Neural progenitor cell (in vitro differentiated cells): ENCODE results near the gene LAMB1. TPM values are rescaled to one million over a fixed set of nuclear protein-coding genes. Genes with fewer than 3 reads are reported as not detected.

Experiments
- DNase-seq: peaks from one replicate; pipeline ENCODE4 v3.0.0-alpha.2; 2016; ENCODE audit warnings: low spot score
- H2AFZ ChIP-seq: fragments of 200-600 bp; sonication (generic); replicated peaks from 2 replicates; pipeline ENCODE4 v1.6.1; 2016; ENCODE audit warnings: antibody characterized with exemption
- H3F3A ChIP-seq: fragments of 200-600 bp; sonication (generic); 2 replicates; pipeline ENCODE4 v1.6.1; 2016; ENCODE audit warnings: antibody characterized with exemption, low read depth
- H3K27ac ChIP-seq: fragments of 200-600 bp; sonication (generic); 2 replicates; pipeline ENCODE4 v1.5.1; 2016; ENCODE audit warnings: mild to moderate bottlenecking
- H3K27me3 ChIP-seq: fragments of 200-600 bp; sonication (generic); 2 replicates; pipeline ENCODE4 v1.6.1; 2016; ENCODE audit warnings: mild to moderate bottlenecking, moderate library complexity
- H3K36me3 ChIP-seq: fragments of 200-600 bp; sonication (generic); 2 replicates; pipeline ENCODE4 v1.5.1; 2016
- H3K4me1 ChIP-seq: fragments of 200-600 bp; sonication (generic); 2 replicates; pipeline ENCODE4 v1.6.1; 2016; ENCODE audit warnings: mixed run types
- H3K4me2 ChIP-seq: fragments of 200-600 bp; sonication (generic); 2 replicates; pipeline ENCODE4 v1.6.1; 2016
- H3K4me3 ChIP-seq: fragments of 200-600 bp; sonication (generic); 2 replicates; pipeline ENCODE4 v1.5.1; 2016
- H3K79me2 ChIP-seq: fragments of 200-600 bp; sonication (generic); 2 replicates; pipeline ENCODE4 v1.6.1; 2016; ENCODE audit warnings: low read depth
- H3K9ac ChIP-seq: fragments of 200-600 bp; sonication (generic); 2 replicates; pipeline ENCODE4 v1.6.1; 2016
- H3K9me3 ChIP-seq: fragments of 200-600 bp; sonication (generic); 2 replicates; pipeline ENCODE4 v1.5.1; 2016; ENCODE audit warnings: low read depth
- H4K20me1 ChIP-seq: fragments of 200-600 bp; sonication (generic); 2 replicates; pipeline ENCODE4 v1.6.1; 2016; ENCODE audit warnings: low read depth
- H3K27ac Mint-ChIP-seq: 3 replicates; pipeline ENCODE4 v1.8.0; 2021; ENCODE audit warnings: mixed read lengths
- H3K27me3 Mint-ChIP-seq: 2 replicates; pipeline ENCODE4 v1.8.0; 2022; ENCODE audit warnings: low read depth, mild to moderate bottlenecking, inconsistent platforms, moderate library complexity, mixed read lengths; ENCODE audit not compliant: insufficient read depth
- H3K36me3 Mint-ChIP-seq: 3 replicates; pipeline ENCODE4 v1.8.0; 2021; ENCODE audit warnings: mixed read lengths
- H3K4me1 Mint-ChIP-seq: 3 replicates; pipeline ENCODE4 v1.8.0; 2021; ENCODE audit warnings: mixed read lengths
- H3K4me3 Mint-ChIP-seq: 3 replicates; pipeline ENCODE4 v1.8.0; 2021; ENCODE audit warnings: mild to moderate bottlenecking, moderate library complexity, mixed read lengths
- H3K9me3 Mint-ChIP-seq: 3 replicates; pipeline ENCODE4 v1.8.0; 2020; ENCODE audit warnings: mixed read lengths
- EZH2 ChIP-seq: fragments of 200-600 bp; sonication (generic); IDR thresholded peaks from 2 replicates; pipeline ENCODE4 v1.6.1; 2017; ENCODE audit warnings: antibody characterized with exemption, mild to moderate bottlenecking, moderate library complexity
- EZH2phosphoT487 ChIP-seq: fragments of 200-600 bp; sonication (generic); IDR thresholded peaks from 2 replicates; pipeline ENCODE4 v1.6.1; 2017; ENCODE audit warnings: antibody characterized with exemption
- total RNA-seq: library from RNA; depleted of rRNA; stranded (reverse); fragments of >200 nt; gene quantifications from 2 replicates; pipeline ENCODE4 v1.2.3, GENCODE V29; 2015; ENCODE audit warnings: low replicate concordance
- TF ChIP-seq, protein P1 (sequence below): fragments of 200-600 bp; sonication (generic); IDR thresholded peaks from 2 replicates; pipeline ENCODE4 v1.5.1; 2017; ENCODE audit warnings: antibody characterized with exemption, mild to moderate bottlenecking

LAMB1 gene
- total RNA-seq, 1 donor from 2014 or later = 87.7 TPM

DNA sequence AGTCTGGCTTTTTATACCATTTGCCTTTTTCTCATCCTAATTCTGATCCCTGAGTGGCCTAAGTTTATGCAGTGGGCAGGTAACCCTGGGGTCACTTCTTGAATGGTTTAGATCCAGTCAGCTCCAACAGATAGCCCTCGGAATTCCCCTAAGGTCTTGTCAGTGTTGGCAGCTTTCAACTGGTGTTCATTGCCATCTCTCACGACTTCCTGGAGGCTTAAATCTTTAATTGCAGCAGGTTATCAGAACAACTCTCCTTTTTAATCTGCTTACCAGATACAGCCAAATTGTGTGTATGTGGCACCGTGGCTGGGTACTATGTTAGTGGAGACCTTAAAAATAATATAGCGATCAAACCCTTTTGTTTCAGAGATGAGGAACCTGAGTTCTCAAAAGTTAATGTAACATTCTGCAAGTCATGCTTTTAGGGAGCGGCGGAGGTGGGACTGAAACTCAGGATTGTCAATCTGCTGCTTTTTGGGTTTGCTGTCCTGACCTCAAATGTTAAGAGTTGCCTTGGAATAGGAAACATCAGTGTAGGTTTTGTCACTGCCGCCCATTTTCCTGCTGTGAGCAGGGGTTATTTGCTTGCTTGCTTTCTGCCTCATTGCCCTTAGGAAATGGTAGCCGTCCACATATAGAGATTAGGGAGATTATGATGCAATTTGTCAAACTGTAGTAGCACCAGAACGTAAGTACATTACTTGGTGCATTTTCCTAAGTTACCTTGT is 111.2 kb downstream of the LAMB1 start:
- Histone ChIP-seq H3K36me3 (no peaks in the 10 kb centered on the region), H4K20me1 (peaks cover 50% of the 10 kb centered on the region), H3K4me2 (peak overlapping the region; percentile 90), H3K9me3 (no peaks in the 10 kb centered on the region), H3K4me1 (peaks cover 15% of the 10 kb centered on the region), H2AFZ (peak overlapping the region; percentile 58), H3K27ac (peak overlapping the region; percentile 29), H3K27me3 (no peaks in the 10 kb centered on the region), H3K79me2 (peaks cover 56% of the 10 kb centered on the region), H3K9ac (peak overlapping the region; percentile 38), H3F3A (no peaks in the 10 kb centered on the region), H3K4me3 (peak overlapping the region; percentile 64)
- Mint-ChIP-seq H3K4me1 (peaks cover 26% of the 10 kb centered on the region), H3K36me3 (peaks cover 18% of the 10 kb centered on the region), H3K4me3 (peak overlapping the region; percentile 99), H3K9me3 (no peaks in the 10 kb centered on the region), H3K27me3 (no peaks in the 10 kb centered on the region), H3K27ac (peak overlapping the region; percentile 74)
- DNase-seq = no peak
- TF ChIP-seq, protein P1, sequence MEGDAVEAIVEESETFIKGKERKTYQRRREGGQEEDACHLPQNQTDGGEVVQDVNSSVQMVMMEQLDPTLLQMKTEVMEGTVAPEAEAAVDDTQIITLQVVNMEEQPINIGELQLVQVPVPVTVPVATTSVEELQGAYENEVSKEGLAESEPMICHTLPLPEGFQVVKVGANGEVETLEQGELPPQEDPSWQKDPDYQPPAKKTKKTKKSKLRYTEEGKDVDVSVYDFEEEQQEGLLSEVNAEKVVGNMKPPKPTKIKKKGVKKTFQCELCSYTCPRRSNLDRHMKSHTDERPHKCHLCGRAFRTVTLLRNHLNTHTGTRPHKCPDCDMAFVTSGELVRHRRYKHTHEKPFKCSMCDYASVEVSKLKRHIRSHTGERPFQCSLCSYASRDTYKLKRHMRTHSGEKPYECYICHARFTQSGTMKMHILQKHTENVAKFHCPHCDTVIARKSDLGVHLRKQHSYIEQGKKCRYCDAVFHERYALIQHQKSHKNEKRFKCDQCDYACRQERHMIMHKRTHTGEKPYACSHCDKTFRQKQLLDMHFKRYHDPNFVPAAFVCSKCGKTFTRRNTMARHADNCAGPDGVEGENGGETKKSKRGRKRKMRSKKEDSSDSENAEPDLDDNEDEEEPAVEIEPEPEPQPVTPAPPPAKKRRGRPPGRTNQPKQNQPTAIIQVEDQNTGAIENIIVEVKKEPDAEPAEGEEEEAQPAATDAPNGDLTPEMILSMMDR = no peak
- TF ChIP-seq EZH2 (no peak), EZH2phosphoT487 (no peak)

DNA sequence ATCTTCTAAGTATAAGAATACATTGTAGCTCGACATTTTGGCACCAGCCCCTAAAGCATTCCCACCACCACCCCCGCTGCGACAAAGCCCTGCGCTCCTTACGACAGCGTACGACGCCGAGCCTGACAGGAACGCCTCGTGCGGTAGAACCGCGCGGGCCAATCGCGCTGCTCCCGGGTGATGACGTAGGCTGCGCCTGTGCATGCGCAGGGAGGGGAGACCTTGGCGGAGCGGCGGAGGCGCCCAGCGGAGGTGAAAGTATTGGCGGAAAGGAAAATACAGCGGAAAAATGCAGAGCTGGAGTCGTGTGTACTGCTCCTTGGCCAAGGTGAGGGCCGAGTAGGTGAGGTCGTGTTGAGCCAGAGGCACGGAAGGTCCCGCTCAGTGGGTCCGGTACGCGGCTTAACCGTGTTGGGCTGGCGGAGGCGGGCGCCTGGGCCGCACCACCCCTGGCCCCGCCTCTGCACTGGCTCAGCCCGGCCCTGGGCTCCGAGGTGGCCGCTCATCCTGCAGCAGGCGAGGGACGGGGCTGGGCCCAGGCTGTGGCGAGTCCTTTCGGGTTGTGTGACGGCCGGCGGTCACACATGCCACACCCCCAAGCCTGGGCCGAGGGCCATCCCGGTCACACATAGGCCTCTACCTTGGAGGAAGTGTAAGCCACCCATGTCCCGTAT is 111.9 kb downstream of the LAMB1 start, which contains the start of gene DLD:
Gene DLD (plus strand): TSS at position 222 of the 674 bp plus-strand sequence. CDS start 68 bp downstream, at position 290.
- Histone ChIP-seq H3K79me2 (peaks cover 49% of the 10 kb centered on the region), H2AFZ (peak within 1 kb of the TSS; percentile 58), H4K20me1 (peaks cover 47% of the 10 kb centered on the region), H3K4me3 (peak within 1 kb of the TSS; percentile 64), H3K4me2 (peak within 1 kb of the TSS; percentile 90), H3K36me3 (no peaks in the 10 kb centered on the region), H3K9ac (peak within 1 kb of the TSS; percentile 38), H3K27me3 (no peaks in the 10 kb centered on the region), H3K4me1 (peaks cover 15% of the 10 kb centered on the region), H3K27ac (peak within 1 kb of the TSS; percentile 29), H3F3A (no peaks in the 10 kb centered on the region), H3K9me3 (no peaks in the 10 kb centered on the region)
- Mint-ChIP-seq H3K27me3 (no peaks in the 10 kb centered on the region), H3K36me3 (peaks cover 18% of the 10 kb centered on the region), H3K4me1 (peaks cover 26% of the 10 kb centered on the region), H3K27ac (peak within 1 kb of the TSS; percentile 97), H3K4me3 (peak within 1 kb of the TSS; percentile 99), H3K9me3 (no peaks in the 10 kb centered on the region)
- TF ChIP-seq, protein P1 = no peak
- no peak for TF ChIP-seq EZH2phosphoT487
- no peak for TF ChIP-seq EZH2
- peak; percentile 96 for DNase-seq

DNA sequence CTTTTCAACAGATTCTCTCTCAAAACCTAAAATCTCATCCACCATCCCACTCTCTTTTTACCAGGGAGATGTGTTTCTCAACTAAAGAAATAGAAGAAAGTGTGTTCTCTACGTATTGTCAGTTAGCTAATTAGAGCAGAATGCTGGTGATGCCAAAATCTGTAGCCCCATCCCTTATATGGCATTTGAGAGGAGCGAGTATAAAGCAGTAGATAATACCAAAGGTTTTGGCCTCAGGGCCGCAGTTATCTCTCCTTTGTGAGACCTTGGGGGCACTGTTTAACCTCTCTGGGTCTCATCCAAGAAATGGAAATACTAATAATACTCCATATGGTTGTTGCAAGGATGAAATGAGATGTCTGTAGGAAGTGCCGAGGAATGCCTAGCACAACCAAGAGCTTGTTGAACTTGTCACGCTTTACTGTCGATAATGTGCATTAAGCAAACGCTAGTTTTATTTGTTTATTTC is 112.4 kb downstream of the LAMB1 start:
- Histone ChIP-seq H3K9ac (no peak overlapping the region), H3F3A (no peaks in the 10 kb centered on the region), H3K4me1 (peaks cover 15% of the 10 kb centered on the region), H3K79me2 (peaks cover 44% of the 10 kb centered on the region), H4K20me1 (peaks cover 42% of the 10 kb centered on the region), H3K27ac (no peak overlapping the region), H3K36me3 (no peaks in the 10 kb centered on the region), H2AFZ (peak overlapping the region; percentile 58), H3K9me3 (no peaks in the 10 kb centered on the region), H3K27me3 (no peaks in the 10 kb centered on the region), H3K4me3 (peak overlapping the region; percentile 64), H3K4me2 (peak overlapping the region; percentile 90)
- no peak for TF ChIP-seq EZH2
- TF ChIP-seq, protein P1 = no peak
- no peak for TF ChIP-seq EZH2phosphoT487
- Mint-ChIP-seq H3K27me3 (no peaks in the 10 kb centered on the region), H3K4me3 (peak overlapping the region; percentile 99), H3K4me1 (peaks cover 26% of the 10 kb centered on the region), H3K36me3 (peaks cover 16% of the 10 kb centered on the region), H3K9me3 (no peaks in the 10 kb centered on the region), H3K27ac (peak overlapping the region; percentile 97)
- no peak for DNase-seq
